Measurements from ENCODE around the gene PLK3. TPM values are rescaled to one million over a fixed set of nuclear protein-coding genes. Genes with fewer than 3 reads are reported as not detected.

PLK3 gene
- total RNA-seq, 2 donors from 2014 or later = 3.3 to 9.0 TPM

DNA sequence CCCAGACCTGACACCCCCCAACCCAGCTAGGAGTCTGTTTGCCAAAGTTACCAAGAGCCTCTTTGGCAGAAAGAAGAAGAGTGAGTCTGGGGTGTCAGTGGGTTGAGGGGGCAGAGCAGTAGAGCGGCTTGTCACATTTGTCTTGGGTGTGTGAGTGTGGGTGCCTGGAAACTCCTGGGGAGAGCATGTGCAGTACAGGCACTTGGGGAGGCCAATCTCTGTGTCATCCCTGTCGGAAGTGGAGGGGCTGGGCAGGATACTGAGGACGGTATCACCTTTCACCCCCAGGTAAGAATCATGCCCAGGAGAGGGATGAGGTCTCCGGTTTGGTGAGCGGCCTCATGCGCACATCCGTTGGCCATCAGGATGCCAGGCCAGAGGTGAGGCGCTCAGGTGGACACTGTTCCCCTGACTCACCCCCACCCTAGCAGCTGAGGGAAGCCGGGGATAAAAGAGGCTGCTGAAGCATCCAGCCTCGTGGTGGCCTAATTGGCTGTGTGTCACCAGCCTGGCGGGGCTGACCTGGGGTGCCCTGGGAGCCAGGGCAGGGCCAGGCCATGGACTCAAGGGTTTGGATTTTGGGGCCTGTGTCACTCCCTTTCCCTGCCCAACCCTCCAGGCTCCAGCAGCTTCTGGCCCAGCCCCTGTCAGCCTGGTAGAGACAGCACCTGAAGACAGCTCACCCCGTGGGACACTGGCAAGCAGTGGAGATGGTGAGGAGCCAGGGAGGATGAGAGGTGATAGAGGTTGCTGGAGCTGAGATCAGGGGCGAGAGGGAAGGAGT, 3.3 kb downstream of the PLK3 start:
- WGBS, 2 experiments (ENCODE audit: insufficient coverage in 1 of 2, insufficient read length in 1 of 2) = 94 to 95% methylated on average over 6 to 13 of the region's 13 CpGs
- Histone ChIP-seq H3K27me3 (ENCODE audit: control insufficient read depth, insufficient read depth, low read length, poor library complexity, severe bottlenecking) (no peaks in the 10 kb centered on the region), H3K36me3 (ENCODE audit: control insufficient read depth, insufficient read depth, low read length) (peaks cover 27% of the 10 kb centered on the region), H3K4me1 (ENCODE audit: control insufficient read depth, insufficient read depth, low read length) (peaks cover 24% of the 10 kb centered on the region), H3K27ac (ENCODE audit: low read depth, low read length) (no peak overlapping the region), H3K4me3 (ENCODE audit: low read length) (no peak overlapping the region), H3K9ac (ENCODE audit: extremely low read depth, low read length, poor library complexity, severe bottlenecking) (no peak overlapping the region), H3K9me3 (ENCODE audit: control insufficient read depth, low read length) (no peaks in the 10 kb centered on the region)
- peaks cover 2% of the 10 kb centered on the region for H3K27me3 Mint-ChIP-seq (ENCODE audit: insufficient read depth)
- peaks cover 34% of the 10 kb centered on the region for H3K4me1 Mint-ChIP-seq
- no peak overlapping the region for H3K4me3 Mint-ChIP-seq
- DNase-seq = peak; percentile 39
- H3K27ac Mint-ChIP-seq = peak overlapping the region; percentile 1
- peaks cover 9% of the 10 kb centered on the region for H3K36me3 Mint-ChIP-seq (ENCODE audit: low read depth)
- H3K9me3 Mint-ChIP-seq = no peaks in the 10 kb centered on the region
- TF ChIP-seq, protein P1, sequence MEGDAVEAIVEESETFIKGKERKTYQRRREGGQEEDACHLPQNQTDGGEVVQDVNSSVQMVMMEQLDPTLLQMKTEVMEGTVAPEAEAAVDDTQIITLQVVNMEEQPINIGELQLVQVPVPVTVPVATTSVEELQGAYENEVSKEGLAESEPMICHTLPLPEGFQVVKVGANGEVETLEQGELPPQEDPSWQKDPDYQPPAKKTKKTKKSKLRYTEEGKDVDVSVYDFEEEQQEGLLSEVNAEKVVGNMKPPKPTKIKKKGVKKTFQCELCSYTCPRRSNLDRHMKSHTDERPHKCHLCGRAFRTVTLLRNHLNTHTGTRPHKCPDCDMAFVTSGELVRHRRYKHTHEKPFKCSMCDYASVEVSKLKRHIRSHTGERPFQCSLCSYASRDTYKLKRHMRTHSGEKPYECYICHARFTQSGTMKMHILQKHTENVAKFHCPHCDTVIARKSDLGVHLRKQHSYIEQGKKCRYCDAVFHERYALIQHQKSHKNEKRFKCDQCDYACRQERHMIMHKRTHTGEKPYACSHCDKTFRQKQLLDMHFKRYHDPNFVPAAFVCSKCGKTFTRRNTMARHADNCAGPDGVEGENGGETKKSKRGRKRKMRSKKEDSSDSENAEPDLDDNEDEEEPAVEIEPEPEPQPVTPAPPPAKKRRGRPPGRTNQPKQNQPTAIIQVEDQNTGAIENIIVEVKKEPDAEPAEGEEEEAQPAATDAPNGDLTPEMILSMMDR (conservative IDR thresholded peaks at IDR 0.05) = no peak

DNA sequence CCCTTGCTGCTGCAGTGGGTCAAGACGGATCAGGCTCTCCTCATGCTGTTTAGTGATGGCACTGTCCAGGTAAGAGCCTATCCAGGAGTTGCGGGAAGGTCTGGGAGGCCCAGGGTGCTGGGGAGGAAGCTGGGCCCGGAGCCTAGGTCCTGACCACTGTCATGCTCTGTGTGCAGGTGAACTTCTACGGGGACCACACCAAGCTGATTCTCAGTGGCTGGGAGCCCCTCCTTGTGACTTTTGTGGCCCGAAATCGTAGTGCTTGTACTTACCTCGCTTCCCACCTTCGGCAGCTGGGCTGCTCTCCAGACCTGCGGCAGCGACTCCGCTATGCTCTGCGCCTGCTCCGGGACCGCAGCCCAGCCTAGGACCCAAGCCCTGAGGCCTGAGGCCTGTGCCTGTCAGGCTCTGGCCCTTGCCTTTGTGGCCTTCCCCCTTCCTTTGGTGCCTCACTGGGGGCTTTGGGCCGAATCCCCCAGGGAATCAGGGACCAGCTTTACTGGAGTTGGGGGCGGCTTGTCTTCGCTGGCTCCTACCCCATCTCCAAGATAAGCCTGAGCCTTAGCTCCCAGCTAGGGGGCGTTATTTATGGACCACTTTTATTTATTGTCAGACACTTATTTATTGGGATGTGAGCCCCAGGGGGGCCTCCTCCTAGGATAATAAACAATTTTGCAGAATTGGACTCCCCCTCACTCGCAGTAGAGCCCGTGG, 5.3 kb downstream of the PLK3 start:
- Histone ChIP-seq H3K9me3 (ENCODE audit: control insufficient read depth, low read length) (no peaks in the 10 kb centered on the region), H3K27ac (ENCODE audit: low read depth, low read length) (no peak overlapping the region), H3K27me3 (ENCODE audit: control insufficient read depth, insufficient read depth, low read length, poor library complexity, severe bottlenecking) (no peaks in the 10 kb centered on the region), H3K36me3 (ENCODE audit: control insufficient read depth, insufficient read depth, low read length) (peaks cover 27% of the 10 kb centered on the region), H3K4me3 (ENCODE audit: low read length) (no peak overlapping the region), H3K4me1 (ENCODE audit: control insufficient read depth, insufficient read depth, low read length) (peaks cover 36% of the 10 kb centered on the region), H3K9ac (ENCODE audit: extremely low read depth, low read length, poor library complexity, severe bottlenecking) (no peak overlapping the region)
- Mint-ChIP-seq H3K27me3 (ENCODE audit: insufficient read depth) (peaks cover 2% of the 10 kb centered on the region), H3K27ac (peak overlapping the region; percentile 55), H3K4me1 (peaks cover 39% of the 10 kb centered on the region), H3K9me3 (no peaks in the 10 kb centered on the region), H3K36me3 (ENCODE audit: low read depth) (peaks cover 9% of the 10 kb centered on the region), H3K4me3 (no peak overlapping the region)
- 97 to 98% methylated on average over 17 to 20 of the region's 20 CpGs for WGBS, 2 experiments (ENCODE audit: insufficient coverage in 1 of 2, insufficient read length in 1 of 2)
- DNase-seq = peak; percentile 52
- TF ChIP-seq, protein P1 (conservative IDR thresholded peaks at IDR 0.05) = peak; percentile 29

DNA sequence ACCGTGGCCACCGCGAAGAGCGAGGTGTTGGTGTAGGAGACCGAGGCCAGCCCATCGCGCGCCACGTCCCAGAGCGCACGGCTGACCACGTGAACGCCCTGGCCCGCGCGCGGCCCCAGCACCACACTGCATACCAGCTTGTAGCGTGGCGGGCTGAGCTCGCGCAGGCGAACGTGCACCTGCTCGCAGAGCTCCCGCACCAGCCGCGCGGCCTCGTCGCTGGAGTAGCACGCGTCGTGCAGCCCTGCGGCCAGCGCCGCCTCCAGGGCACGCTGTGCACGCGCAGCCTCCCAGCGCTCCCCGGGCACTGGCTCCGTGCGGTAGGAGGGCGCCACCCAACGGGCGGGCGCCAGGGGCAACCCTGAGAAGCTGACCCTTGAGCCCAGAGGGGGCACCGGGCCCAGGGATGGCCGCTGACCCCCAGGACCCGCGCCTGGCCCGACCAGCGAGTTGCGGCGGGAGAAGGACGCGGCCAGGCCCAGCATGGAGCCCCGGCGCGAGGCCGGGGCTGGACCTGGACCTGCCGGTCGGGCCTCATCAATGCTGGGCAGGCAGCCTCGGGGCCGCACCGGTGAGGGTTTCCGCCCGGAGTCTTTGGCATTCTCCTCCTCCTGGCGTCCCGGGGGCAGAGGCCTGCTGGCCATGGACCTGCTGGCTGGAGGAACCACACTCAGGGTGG, 6.0 kb downstream of the PLK3 start:
- Histone ChIP-seq H3K9me3 (ENCODE audit: control insufficient read depth, low read length) (no peaks in the 10 kb centered on the region), H3K36me3 (ENCODE audit: control insufficient read depth, insufficient read depth, low read length) (peaks cover 27% of the 10 kb centered on the region), H3K4me3 (ENCODE audit: low read length) (no peak overlapping the region), H3K4me1 (ENCODE audit: control insufficient read depth, insufficient read depth, low read length) (peaks cover 36% of the 10 kb centered on the region), H3K9ac (ENCODE audit: extremely low read depth, low read length, poor library complexity, severe bottlenecking) (no peak overlapping the region), H3K27me3 (ENCODE audit: control insufficient read depth, insufficient read depth, low read length, poor library complexity, severe bottlenecking) (no peaks in the 10 kb centered on the region), H3K27ac (ENCODE audit: low read depth, low read length) (peak overlapping the region; percentile 87)
- Mint-ChIP-seq H3K36me3 (ENCODE audit: low read depth) (peaks cover 9% of the 10 kb centered on the region), H3K4me3 (no peak overlapping the region), H3K27me3 (ENCODE audit: insufficient read depth) (no peaks in the 10 kb centered on the region), H3K4me1 (peaks cover 37% of the 10 kb centered on the region), H3K27ac (peak overlapping the region; percentile 99), H3K9me3 (no peaks in the 10 kb centered on the region)
- 95 to 96% methylated on average over 50 to 70 of the region's 70 CpGs for WGBS, 2 experiments (ENCODE audit: insufficient coverage in 1 of 2, insufficient read length in 1 of 2)
- DNase-seq = no peak
- TF ChIP-seq, protein P1 (conservative IDR thresholded peaks at IDR 0.05) = peak; percentile 4
